ENCODE data around the gene GRB14.

- TF ChIP-seq CTCF (IDR thresholded peaks at IDR 0.05; ENCODE audit: low read length) (no peak), EZH2 (optimal IDR thresholded peaks at IDR 0.05; ENCODE audit: low read depth, low read length) (no peak)
Observed at GRCh38 chr2:164644036-164644700, 22.9 kb upstream of the GRB14 start.

Data from MM.1S (cell line).